ENCODE data around the gene PRPS1L1.
A peak's percentile ranks its signal among the peaks of the same experiment; 100 is the strongest.

Gene PRPS1L1

DNA sequence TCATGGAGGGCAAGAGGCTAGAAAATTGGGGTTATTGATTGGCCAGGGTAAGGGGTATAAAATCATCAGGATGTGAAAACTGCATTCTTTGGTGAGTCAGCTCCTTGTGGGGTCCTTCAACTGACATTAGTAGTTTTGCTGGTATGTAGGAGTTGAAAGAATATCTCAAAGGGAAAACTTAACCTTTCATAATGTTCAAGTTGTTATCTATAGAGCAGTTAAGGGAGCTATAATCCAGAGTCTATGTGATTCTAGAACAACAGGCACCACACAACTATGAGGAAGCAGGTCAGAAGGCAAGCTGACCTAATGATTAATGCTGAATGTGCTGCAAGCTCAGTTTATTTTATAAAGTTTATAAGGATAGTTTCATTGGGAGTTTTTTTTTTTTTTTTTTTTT lies 13.7 kb downstream of the PRPS1L1 start:
- DNase-seq (ENCODE audit: low read depth), result no peak

GRCh38 chr7:18004372-18004771 lies 23.3 kb downstream of the PRPS1L1 start:
- no peak for DNase-seq (ENCODE audit: low read depth)

DNA sequence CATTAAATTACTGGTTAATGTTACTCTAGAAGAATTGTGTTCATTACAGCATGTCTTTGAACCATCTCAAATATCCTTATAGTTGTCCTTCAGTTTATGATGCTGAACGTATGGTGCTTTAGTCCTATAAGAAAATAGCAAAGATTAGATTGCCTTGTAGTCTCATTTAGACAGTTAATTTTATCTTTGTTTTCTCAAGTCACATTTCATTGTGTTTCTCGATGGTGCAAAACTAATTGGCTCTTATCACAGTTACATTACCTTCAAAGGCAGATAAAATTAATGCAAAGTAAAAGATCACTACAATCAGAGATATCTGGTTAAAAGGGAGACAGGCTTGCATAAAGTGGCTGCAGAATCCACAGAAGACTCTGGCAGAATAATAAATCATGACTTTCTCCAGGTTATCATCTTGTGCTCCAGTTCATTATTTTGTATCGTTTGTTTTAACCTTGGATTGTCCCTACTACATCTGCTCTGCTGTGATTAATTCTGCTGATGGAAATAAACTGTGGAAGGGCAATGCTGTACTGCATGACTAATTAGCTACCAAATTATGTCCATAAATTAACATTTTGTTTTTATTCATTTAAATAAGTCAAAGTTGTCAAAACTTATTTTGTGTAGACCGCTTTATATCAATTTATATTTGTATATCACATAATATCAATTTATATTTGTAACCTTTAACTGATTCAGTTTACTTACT lies 24.2 kb downstream of the PRPS1L1 start:
- no peak for DNase-seq (ENCODE audit: low read depth)

GRCh38 chr7:17998692-17999091 lies 29.0 kb downstream of the PRPS1L1 start:
- DNase-seq (ENCODE audit: low read depth), result no peak

DNA sequence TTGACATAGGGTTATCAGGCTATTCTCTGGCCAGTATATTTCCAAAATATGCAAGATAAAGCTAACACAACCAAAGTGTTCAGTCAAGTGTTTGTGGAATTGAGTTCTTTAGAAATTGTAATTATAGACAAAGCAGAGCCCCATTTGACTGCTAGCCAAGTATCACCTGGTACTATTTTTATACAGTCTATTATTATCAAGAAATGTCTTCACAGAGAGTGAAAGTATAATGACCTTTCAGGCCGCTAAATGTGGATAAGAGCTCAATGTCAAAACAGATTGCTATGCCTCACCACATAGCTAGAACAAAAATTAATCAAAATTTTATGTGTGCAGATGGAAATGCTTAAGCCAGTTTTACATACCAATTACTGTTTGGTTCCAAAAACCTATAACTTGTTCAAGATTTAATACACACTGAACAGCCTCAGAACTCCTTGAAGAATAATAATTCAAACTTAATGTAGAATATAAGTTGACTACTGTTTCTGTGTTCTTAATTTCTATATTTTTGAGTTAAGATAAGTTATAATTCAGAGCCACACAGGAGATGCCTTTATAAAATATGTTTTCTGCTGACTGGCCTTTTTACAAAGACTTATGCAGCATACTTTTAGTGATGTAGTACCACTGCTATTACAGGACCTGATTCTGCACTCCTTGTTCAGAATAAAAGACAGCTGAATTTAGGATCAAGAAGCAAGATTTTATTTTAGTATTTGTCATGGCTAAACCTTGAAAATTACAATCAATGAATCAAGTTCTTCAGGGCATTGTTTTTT lies 31.0 kb downstream of the PRPS1L1 start:
- no peak for DNase-seq (ENCODE audit: low read depth)

DNA sequence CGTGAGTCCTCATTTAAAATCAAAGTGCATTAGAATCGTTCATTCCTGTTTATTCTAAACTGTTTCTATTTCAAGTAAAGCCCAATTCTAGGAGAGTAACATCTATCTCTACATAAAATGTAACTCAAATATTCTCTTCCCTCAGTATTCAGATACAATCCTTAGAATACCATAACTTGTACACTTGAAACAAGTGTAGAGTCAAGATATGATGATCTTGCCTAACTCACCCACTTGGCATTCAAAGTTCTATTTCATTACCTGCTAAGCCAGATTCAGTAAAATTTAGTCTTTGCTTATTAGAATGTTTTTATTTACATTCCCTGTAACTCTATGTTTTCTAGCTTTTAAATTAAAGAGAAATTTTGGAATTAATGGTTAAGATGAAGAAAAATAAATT lies 31.6 kb downstream of the PRPS1L1 start:
- DNase-seq (ENCODE audit: low read depth), result no peak

DNA sequence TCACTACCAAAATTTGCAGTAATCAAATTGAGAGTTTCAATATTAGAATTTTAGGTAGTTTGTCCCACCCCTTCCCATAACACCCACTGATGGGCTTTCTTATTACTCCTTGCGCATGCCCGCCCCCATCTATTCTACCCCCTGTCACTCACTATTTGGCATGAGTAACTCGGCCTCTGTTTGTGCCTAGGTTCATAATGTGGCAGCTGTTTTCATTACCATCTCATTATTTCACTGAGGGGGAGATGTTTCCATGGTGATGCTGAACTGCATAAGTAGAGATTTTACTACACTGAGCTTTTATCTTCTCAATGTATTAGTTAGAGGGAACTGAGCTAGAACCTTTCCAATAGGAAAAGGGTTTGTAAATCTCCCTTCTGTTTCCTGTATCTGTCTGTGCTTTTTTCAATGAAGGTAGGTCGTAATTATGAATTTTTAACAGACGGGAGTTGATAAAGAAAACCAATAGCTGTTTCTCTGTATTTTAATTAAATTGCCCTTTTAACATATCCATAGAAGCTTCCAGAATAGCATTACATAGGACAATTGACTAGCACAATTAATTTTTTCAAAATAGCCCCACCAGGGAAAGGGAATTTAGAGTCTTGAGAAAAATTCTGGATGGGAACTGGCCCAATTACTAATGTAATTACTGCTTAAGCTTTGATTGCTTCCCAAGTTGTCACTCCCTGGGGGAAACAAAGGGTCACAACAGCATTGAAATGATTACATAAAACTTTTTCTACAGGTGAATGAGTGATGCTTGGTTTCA lies 33.4 kb downstream of the PRPS1L1 start:
- peak; percentile 4 for DNase-seq (ENCODE audit: low read depth)

DNA sequence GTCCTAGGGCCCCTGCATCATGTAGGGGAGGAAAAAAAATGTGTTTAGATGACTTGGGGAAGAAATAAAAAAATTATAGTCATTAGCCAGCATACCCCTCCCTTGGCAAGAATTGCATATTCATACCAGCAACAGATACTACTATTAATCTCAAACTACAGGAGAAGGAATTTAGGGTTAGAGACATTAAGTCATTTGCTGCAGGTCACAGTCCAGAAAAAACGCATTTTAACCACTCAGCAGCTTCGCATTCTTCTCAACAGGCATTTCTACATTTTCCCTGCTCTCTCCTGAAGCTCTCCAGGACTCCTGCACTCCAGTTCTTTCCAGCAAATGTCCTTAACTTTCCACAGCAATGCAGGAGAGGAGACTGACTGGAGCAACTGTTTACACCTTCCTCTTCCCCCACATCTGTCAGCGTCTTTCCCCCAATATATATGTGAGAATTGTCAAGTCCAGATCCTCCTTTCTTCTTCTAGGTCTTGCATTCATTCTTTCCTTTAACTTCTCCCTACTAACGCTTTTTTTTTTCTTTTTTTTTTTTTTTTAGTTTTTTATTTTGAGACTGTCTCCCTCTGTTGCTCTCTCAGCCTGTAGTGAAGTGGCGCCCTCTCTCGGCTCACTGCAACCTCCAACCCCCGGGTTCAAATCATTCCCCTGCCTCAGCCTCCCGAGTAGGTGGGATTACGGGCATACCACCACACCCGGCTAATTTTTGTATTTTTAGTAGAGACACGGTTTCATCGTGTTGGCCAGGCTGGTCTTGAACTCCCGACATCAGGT lies 35.6 kb downstream of the PRPS1L1 start:
- no peak for DNase-seq (ENCODE audit: low read depth)

DNA sequence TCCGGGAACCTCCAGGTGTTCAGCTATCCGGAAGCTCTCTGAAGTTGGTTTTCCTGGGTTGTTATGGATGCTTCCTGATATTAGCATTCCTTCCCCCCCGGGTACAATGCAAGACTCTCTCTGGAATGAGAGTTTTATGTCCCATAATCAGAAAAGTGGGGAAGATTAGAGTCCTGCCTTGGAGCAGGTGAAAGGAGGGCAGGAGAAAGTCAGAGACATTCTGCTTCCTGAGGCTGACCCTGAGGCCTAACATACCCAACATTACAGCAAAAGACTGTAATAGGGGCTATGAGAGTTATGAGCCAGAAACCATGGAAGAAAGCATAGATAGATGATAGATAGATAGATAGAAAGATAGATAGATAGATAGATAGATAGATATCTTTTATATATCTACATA lies 36.9 kb downstream of the PRPS1L1 start:
- DNase-seq (ENCODE audit: low read depth), result no peak

GRCh38 chr7:17989546-17989945 lies 38.1 kb downstream of the PRPS1L1 start:
- no peak for DNase-seq (ENCODE audit: low read depth)

DNA sequence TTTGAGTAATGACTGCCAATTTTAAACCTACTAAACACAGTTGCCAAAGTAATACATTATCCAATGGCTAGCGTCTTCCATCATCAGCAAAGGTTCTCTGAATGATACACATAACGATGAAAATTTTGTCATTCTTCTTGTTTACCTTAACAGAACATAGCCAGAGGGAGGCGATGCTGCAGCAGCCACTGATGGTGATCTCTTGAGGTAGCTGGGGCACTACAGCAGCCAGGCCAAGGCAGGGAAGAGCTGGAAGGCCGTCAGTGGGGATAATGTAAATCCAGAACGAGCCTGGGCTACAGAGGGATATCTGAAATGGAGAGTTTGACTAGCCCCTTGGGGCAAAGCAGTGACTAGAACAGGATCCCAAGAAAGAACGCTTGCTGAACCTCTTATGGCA lies 38.8 kb downstream of the PRPS1L1 start:
- no peak for DNase-seq (ENCODE audit: low read depth)

GRCh38 chr7:17988141-17988540 lies 39.5 kb downstream of the PRPS1L1 start:
- no peak for DNase-seq (ENCODE audit: low read depth)

- DNase-seq (ENCODE audit: low read depth), result no peak
These were observed 40.8 kb downstream of the PRPS1L1 start for GRCh38 chr7:17986851-17987250.

- no peak for DNase-seq (ENCODE audit: low read depth)
These were observed 42.0 kb downstream of the PRPS1L1 start for GRCh38 chr7:17985473-17986239.

DNA sequence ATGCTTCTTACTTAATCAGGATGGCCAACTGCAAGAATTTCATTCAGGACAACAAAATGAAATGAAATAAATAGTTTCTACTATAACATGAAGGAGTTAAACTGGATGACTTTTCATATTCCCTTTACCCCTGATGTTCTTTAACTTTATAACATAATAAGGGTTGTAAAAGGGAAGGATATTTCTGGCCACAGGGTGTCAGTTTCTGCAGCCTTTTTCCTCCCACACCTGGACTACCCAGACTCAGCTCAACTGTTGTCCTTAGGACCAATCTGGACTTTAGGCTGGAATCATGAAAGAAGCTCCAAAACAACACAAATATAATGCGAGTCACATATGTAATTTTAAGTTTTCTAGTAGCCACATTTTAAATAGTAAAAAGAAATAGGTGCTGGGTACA lies 43.4 kb downstream of the PRPS1L1 start:
- no peak for DNase-seq (ENCODE audit: low read depth)

DNA sequence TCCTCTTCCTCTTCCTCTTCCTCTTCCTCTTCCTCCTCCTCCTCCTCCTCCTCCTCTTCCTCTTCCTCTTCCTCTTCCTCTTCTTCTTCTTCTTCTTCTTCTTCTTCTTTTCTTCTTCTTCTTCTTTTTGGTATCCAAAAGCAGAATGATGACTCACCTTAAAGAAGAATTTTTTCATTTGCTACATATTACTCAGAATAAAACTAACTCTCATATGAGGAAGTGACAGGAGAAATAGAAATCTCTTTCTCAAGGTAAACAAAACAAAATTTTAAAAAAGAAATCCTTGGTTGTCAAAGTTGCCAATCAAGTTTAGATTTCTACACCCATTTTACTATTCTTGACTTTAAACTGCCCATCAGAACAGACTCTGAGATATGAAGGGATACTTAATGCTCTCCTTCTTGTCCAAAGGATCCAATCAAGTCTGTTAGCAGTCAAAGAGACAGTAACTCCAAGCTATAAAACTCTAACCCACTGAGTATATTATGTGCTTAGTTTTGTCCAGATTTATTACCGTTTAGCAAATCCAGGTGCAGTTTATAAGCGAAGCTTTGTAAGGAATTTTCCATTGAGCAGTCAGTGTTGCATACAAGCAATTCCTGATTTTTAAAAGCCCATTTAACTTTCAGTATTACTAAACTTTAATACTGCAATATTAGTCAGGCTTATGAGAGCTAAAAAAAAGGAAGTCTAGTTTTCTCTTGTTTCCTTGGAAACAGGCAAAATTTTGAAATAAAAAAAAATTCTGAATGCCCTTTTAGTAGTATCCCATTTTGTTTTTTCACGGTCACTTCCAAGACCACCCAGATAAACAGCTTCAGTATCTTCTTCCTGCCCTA lies 44.2 kb downstream of the PRPS1L1 start:
- no peak for DNase-seq (ENCODE audit: low read depth)

DNA sequence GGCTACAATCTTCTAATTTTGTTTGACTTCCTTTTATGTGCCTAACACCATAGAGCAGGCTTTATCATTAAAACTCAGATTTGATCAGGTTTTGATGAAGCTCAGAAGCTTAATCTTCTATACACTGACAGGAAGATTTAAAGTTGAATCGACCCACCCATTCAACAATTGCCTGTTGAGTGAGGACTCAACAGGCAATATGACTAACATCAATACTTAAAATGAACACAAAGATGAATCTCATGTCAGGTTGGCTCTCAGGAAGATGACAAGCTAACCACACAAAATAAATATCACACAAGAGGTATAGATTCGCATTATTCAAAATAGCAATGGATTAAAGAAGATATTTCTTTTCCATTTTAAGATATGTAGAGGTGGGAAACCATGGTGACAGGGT lies 50.7 kb downstream of the PRPS1L1 start:
- DNase-seq (ENCODE audit: low read depth), result no peak

Data from activated T-helper 9 cell treated with anti-CD3 and anti-CD28 coated beads, Interleukin-2, amount 50 U/mL, for 16 hours (primary cell).